K562 (cell line): ENCODE measurements around the gene CNBD2. TPM values are rescaled to one million over a fixed set of nuclear protein-coding genes. Genes with fewer than 3 reads are reported as not detected.

Experiments
- CHCHD3 ChIP-seq: fragments of 250-450 bp; sonication (Bioruptor Pico); IDR thresholded peaks from 2 replicates; pipeline ENCODE4 v2.1.2; 2022; ENCODE audit warnings: mild to moderate bottlenecking
- CHD7 ChIP-seq: fragments of 200-600 bp; sonication (generic); IDR thresholded peaks from one replicate; pipeline ENCODE4 v1.6.1; 2012; ENCODE audit warnings: mild to moderate bottlenecking, low read depth, low read length, inconsistent platforms
- EP400 ChIP-seq: fragments of 450-650 bp; IDR thresholded peaks from 2 replicates; pipeline ENCODE4 v1.6.1; 2017; ENCODE audit warnings: antibody characterized with exemption, mild to moderate bottlenecking, moderate library complexity
- GTF3C2 ChIP-seq: IDR thresholded peaks from 3 replicates; pipeline ENCODE4 v1.6.1; 2011; ENCODE audit warnings: borderline replicate concordance, mild to moderate bottlenecking, moderate library complexity; ENCODE audit not compliant: insufficient read length; ENCODE audit errors: extremely low read depth
- HDAC1 ChIP-seq, 2 experiments: fragments of 450-650 bp; IDR thresholded peaks; 2 replicates each; pipeline ENCODE4 v1.6.1; 2016 to 2017; ENCODE audit warnings: inconsistent platforms in 1 of 2, mild to moderate bottlenecking in 1 of 2, moderate library complexity in 1 of 2
- KLF16 ChIP-seq: IDR thresholded peaks from 2 replicates; pipeline ENCODE4 v1.6.1; 2016; ENCODE audit warnings: antibody characterized with exemption
- NFIC ChIP-seq: fragments of 450-650 bp; IDR thresholded peaks from 2 replicates; pipeline ENCODE4 v1.6.1; 2017; ENCODE audit warnings: mild to moderate bottlenecking, inconsistent platforms
- PHF21A ChIP-seq: fragments of 450-650 bp; IDR thresholded peaks from 2 replicates; pipeline ENCODE4 v1.6.1; 2017; ENCODE audit warnings: low read depth, borderline replicate concordance
- SIN3A ChIP-seq, 2 experiments: fragments of 150-350 bp in 1 of 2; IDR thresholded peaks; 2 replicates each; pipeline ENCODE4 v1.6.1; 2011 to 2016; ENCODE audit warnings: borderline replicate concordance in 2 of 2, low read depth in 2 of 2, low read length in 2 of 2, mild to moderate bottlenecking in 2 of 2, moderate library complexity in 2 of 2; ENCODE audit not compliant: control insufficient read depth in 1 of 2
- ZNF431 ChIP-seq: sonication (generic); formaldehyde crosslinking; IDR thresholded peaks from 2 replicates; pipeline ENCODE4 v1.8.0; 2022; ENCODE audit warnings: mild to moderate bottlenecking, missing genetic modification reagents
- polyA plus RNA-seq, 8 experiments: library from polyadenylated mRNA; depleted of rRNA in 4 of 8; stranded (reverse) in 5 of 8; unstranded in 3 of 8; fragments of >200 nt; fragmentation: Nextera tagmentation in 2 of 8; fragmentation: Illumina TruSeq in 1 of 8; extraction: Ambion mirVana in 2 of 8; extraction: Trizol in 1 of 8; gene quantifications; 2 replicates each; pipeline versions ENCODE4 v1.2.1 to v1.2.3, GENCODE V29; 2011 to 2014; ENCODE audit warnings: inconsistent platforms in 1 of 8, missing spikeins in 1 of 8
- total RNA-seq, 7 experiments: library from RNA; depleted of rRNA in 6 of 7; stranded (reverse); fragments of >200 nt in 6 of 7; fragmentation: Illumina TruSeq in 2 of 7; extraction: Trizol in 2 of 7; gene quantifications; 2 replicates each; pipeline versions ENCODE4 v1.2.1 to v1.2.3, GENCODE V29; 2011 to 2021; ENCODE audit warnings: low replicate concordance in 1 of 7
- TF ChIP-seq, protein P1 (sequence below): sonication (generic); formaldehyde crosslinking; IDR thresholded peaks from 2 replicates; pipeline ENCODE4 v1.9.0; 2022; ENCODE audit warnings: mild to moderate bottlenecking, missing genetic modification reagents

The CNBD2 gene
- total and polyA plus RNA-seq, 9 of the 15 experiments (the other 6 are each of a cell fraction or from before 2014, with no cell fraction given) = 3.2 to 17.5 (median 5.3) TPM

DNA sequence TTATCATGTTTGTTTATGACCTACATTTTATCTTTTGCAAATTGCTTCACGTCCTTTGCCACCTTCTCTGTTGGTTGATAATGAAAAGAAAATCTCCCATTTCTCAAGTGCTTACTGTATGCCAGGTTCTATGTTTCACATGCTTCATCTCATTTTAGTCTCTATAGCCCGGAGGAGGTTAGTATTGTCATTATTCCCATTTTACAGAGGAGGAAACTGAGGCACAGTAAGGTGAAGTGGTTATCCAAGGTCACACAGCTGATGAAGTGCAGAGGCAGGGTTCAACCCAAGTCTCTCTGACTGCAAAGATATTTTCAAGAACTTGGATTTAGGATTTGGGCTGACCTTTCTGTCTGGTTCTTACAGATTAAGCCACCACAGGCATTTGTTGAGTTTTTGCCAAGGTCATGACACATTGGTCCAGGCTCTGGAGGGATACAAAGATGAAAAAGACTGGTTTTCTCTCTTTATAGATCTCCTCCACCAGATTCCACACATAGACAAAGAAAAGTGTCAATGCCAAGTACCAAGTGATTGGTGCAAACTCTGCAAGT lies 20.6 kb downstream of the CNBD2 start (continued):
- TF ChIP-seq CHD7 (no peak), GTF3C2 (no peak), CHCHD3 (no peak), NFIC (0 out of 2 replicates have a peak, but pooled peaks have one; percentile 32), EP400 (no peak), ZNF431 (no peak), KLF16 (no peak), HDAC1 (IDR thresholded peaks at IDR 0.05) (no peak), SIN3A (IDR thresholded peaks at IDR 0.05; ENCODE audit: borderline replicate concordance in 2 of 2, control insufficient read depth in 1 of 2, low read depth in 2 of 2, low read length in 2 of 2) (no peak), PHF21A (no peak)
- TF ChIP-seq, protein P1, sequence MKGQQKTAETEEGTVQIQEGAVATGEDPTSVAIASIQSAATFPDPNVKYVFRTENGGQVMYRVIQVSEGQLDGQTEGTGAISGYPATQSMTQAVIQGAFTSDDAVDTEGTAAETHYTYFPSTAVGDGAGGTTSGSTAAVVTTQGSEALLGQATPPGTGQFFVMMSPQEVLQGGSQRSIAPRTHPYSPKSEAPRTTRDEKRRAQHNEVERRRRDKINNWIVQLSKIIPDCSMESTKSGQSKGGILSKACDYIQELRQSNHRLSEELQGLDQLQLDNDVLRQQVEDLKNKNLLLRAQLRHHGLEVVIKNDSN (CRISPR knock-in tag) = no peak
